ENCODE measurements around the gene CACNG5. TPM values are rescaled to one million over a fixed set of nuclear protein-coding genes. Genes with fewer than 3 reads are reported as not detected.
"Not testable (repeated sequence)": the region's sequence is repeated elsewhere in the genome, so short reads cannot be mapped to it uniquely, and the experiment has no call there.

CACNG5 gene
- total RNA-seq, 1 donor from 2014 or later: not detected

DNA sequence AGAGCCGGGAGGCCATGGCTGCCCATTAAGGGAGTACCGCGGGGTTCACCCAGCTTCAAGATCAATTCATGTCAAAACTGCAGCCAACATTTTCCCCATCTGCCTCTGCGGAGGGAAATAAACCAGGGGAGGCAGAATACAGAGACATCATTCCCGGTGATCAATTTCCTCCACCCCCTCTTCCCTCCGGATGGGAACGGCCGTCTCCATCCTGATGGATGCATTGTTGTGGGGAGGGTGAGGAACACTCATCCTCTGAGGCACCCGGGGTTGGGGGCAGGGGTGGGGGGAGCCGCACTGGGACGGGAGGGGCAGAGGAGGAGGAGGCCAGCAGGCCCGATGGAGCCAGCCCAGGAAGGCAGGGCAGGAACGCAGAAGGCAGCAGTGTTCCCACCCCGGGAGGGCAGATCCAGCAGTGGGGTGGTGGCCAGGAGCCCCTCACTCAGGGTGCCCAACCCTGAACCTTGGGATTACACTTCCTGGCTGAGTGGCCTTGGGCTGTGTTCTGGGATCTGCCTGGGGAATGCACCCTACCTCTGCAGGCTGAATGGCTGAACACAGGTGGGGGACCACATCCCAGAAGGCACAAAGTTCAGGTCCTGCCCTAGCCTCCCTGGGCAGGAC lies 14.2 kb downstream of the CACNG5 start:
- no peak for DNase-seq (ENCODE audit: low read depth, low spot score)

DNA sequence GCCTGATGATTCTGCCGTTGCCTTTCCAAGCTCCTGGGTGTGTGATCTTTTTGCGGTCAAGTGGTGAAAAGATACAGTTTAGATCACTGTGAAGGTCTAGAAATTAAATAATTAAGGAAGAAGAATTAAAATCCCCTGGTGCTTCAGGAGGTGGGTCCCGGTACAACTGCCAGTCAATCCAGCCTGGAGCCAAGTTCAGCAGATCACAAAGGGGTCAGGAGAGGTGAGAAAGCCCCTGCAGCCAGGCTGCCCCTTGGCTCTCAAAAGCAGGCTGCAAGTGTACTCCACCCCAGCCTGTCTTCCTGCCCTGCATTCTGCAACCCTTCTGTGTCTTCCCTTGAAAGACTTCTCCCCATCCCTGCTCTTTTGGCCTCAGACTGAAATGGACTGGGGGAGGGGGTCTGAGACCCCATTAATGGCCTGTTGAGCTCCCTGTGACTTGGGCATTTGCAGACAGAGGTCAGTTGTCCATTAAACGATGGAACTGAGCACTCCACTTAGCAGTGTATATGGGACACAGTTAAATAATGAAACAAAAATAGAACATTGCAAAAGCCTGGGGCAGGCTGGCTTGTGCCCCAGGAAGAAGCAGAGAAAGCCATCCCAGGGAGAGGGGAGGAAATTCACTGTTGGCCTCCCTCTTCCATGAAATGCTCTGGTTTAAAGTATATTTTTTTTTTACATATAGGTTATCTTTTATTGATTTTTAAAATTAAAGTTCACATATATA lies 15.1 kb downstream of the CACNG5 start:
- no peak for DNase-seq (ENCODE audit: low read depth, low spot score)

DNA sequence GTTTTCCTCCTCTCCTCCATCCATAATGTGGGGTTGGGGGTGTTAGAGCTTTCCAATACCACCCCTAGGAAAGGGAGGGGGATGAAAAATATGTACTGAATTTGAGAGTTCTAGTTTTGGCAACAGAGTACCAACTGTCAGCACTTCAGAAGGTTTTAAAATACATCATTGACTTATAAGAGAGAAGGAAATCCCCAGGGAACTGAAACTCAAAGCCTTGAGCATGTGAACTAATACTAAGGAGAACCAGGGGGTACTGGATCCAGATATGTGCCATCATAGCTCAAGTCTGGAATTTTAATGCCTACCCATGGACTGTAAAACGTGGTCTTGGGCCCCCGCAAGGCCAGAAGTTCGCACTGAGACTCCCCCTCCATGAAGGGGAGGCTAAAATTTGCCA lies 15.8 kb downstream of the CACNG5 start:
- DNase-seq (ENCODE audit: low read depth, low spot score): no peak

DNA sequence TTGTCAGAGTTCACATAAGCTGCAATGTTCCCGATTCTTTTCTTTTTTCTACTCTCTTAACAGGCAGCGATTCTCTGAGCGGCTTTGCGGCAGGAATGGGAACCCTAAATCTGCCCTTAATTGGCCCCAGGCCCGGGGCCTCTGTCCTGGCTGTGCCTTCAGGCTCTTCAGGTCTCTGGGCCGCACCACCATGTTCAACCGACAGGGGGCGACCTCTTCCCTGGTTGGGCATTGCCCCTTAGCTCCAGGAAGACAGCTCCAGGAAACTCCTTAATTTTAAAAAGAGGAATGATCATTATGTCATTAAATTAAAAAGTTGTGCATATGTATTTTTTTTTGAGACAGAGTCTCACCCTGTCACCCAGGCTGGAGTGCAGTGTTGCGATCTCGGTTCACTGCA lies 20.3 kb downstream of the CACNG5 start:
- DNase-seq (ENCODE audit: low read depth, low spot score): no peak

DNA sequence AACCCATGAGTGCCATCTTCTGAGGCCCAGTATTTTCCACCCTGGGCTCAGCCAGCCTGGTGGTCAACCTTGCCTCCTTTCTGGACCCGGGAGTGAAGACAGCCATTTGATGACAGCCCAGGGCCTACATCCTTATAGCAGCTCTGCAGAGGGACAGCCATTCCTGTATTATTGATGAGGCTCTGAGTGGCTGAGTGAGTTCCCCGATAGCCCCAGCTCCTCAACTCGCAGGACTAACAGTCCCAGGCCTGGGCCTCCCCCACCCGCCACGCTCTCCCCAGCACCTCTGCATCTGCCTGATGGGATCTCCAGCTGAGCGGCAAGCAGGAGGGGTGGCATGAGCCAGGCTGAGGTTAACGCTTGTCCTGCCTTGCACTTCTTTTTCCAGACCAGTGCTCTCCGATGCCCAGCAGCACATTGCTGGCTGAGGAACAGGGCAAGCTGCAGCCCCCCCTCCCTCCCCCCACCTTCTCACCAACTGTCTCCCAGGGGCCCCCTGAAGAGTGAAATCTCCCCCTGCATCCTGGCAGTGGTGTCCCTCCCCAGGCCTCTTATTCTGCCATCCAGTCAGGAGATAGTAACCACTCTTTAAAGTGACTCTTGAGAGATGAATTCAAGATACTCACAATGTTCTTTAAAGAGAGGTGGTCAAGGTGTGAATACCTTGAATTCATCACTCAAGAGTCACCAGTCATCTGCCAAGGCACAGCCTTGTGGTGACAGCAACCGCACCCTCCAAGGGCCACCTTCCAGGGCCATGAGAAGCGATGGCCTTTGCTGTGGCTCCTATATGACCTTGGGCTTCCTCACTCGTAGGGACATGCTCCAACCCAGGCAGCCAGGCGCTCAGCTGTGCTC lies 23.5 kb downstream of the CACNG5 start:
- DNase-seq (ENCODE audit: low read depth, low spot score): no peak

DNA sequence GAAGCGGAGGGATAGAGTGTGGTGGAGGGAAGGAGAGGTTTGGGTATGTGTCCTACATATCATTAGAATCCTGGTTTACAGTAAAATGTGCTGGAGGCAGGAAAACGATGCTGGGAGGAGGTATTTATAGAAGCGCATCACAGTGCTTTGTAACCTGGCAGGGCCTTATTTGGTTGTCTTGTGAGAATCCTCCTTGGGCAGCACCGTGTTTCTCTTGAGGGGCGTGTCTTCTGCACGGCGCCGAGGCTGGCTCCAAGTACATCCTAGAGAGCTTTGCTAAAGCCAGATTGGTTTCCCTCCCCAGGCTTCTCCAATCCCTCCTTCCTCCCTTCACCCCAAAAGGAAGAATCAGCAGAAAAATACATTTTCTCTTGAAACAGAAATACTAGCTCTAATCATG lies 24.4 kb downstream of the CACNG5 start:
- no peak for DNase-seq (ENCODE audit: low read depth, low spot score)

DNA sequence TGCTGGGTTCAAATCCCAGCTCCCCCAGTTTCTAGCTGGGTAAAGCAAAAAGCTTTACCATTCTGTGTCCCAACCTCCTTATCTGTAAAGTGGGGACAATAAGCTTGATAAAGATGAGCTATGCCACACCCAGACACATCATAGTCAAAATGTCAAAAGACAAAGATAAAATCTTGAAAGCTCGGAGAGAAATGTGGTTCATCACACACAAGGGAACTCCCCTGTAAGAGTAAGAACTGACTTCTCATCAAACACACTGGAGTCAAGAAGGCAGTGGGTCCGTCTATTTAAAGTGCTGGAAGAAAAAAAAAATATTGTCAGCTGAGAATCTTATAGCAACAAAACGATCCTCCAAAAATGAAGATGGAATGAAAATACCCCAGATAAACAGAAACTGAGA lies 25.3 kb downstream of the CACNG5 start:
- no peak for DNase-seq (ENCODE audit: low read depth, low spot score)

DNA sequence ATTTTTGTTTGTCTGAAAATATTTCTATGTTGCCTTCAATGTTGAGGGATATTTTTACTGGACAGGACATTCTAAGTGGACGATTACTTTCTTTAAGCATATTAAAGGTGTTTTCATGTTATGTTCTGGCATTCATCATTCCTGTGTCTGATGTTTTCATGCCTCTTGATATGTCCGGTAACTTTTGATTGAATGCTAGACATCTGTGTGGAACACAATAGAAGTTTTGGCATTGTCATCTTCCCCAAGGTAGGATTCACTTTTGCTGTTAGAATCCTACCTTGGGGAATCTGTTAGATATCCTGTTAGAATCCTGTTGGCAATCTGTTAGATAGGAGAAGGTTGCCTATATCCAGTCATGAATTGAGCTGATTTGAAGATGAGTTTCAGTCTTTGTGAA lies 28.9 kb downstream of the CACNG5 start:
- no peak for DNase-seq (ENCODE audit: low read depth, low spot score)

DNA sequence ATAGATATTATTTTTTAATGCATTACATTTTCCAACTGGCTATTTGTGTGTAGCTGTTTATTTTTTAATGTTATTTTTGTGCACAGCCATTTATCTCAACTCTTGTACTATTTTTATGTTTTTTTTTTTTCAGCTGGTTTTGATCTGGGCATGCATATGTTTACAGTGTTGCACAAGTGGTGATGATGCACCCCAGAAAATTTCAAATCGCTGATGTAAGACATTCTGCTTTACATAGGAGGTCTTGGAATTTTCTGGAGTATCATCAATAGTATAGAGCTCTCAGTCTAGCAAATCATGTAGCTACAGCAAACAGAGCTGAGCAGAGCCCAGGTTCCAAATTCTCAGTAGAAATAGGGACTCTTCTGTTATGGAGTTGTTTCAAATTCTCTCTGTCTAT lies 30.2 kb downstream of the CACNG5 start:
- DNase-seq (ENCODE audit: low read depth, low spot score): no peak

DNA sequence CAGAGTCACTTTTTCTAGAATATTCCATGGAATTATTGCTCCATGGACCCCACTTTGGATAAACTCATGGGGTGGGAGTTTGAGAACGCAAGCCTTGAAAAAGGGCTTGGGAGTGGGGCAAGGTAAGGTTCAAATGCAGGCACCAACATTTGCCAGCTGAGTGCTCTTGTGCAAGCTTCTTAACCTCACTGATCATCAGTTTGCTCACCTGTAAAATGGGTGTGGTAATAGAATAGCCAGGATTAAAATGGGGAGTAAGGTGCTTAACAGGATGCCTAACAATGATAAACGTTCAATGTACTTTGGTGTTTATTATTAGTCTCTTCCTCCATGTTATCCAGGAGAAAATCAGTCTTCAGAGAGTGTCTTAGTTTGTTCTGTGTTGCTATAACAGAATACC lies 39.0 kb downstream of the CACNG5 start:
- no peak for DNase-seq (ENCODE audit: low read depth, low spot score)

DNA sequence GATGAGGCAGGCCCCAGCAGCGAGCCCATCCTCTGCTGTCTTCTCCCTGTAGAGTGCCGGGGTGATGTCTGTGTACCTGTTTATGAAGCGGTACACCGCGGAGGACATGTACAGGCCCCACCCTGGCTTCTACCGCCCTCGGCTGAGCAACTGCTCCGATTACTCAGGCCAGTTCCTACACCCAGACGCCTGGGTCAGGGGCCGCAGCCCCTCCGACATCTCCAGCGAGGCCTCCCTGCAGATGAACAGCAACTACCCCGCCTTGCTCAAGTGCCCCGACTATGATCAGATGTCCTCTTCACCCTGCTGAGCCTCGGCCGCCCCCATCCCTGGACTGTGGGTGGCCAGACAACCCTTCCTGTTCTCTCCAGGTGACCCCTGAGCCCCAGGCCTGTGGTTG lies 50.0 kb downstream of the CACNG5 start:
- DNase-seq (ENCODE audit: low read depth, low spot score): no peak

DNA sequence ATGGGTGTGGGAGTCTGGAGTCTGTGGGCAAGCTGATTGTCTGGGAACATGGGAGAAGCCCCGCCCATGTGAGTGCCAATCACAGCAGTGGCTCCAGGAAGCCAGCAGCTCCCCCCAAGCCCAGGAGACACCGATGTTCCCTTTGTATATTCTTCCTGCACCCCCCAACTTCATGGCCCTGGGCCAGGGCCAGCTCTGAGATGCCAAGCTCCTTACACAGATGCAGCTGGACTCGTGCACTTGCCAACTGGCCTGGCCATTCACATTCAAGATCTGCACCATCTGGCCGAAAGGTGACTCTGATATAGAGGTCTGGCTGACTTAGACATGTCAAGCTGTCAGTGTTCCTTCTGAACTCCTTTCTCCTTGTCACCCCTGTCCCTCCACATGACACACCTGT lies 50.5 kb downstream of the CACNG5 start:
- DNase-seq (ENCODE audit: low read depth, low spot score): no peak

DNA sequence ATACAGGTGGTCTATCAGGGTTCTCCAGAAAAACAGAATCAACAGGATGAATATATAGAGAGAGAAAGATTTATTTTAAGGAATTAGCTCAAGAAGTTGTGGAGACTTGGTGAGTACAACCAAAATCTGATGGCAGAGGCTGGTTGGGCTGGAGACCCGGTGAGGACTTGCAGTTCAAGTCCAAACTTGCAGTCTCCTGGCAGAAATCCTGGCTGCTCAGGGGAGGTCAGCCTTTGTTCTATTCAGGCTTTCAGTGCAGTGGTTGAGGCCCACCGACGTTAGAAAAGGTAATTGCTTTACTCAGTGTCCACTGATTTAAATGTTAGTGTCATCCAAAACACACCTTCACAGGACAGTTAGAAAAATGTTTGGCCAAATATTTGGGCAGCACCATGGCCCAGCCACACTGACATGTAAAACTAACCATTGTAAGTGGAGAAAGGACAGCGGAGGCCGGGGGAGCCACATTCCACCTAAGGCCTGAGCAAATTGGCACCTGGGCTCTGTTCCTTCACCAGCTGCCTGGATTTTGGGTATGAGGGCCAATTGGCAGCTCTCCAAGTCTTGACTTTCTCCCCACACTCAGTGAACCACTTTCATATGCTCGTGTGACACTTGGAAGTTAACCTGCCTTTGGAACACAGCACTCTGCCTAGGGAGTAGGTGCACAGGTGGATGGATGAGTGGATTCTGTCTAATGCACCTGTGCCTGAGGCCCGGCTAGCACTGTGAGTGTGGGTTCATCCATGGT lies 54.7 kb downstream of the CACNG5 start:
- no peak for DNase-seq (ENCODE audit: low read depth, low spot score)

DNA sequence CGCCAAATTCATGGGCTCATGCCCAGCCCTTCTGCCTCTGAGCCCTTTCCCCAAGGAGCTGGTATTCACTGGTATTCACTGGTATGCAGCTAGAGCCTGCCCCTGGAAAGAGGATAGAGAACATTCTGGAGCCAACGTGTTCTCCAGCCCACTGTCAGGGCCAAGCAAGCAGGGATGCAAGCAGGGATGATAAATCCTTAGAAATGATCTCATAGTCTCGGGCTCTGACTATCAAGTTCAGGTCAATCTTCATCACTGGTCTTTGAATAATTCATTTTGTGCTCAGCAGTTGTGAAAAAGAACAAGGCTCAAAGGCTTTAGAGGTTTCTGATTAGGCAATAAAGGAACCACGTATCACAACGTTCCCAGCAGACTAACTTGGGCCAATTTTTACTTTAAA lies 57.3 kb downstream of the CACNG5 start:
- no peak for DNase-seq (ENCODE audit: low read depth, low spot score)

DNA sequence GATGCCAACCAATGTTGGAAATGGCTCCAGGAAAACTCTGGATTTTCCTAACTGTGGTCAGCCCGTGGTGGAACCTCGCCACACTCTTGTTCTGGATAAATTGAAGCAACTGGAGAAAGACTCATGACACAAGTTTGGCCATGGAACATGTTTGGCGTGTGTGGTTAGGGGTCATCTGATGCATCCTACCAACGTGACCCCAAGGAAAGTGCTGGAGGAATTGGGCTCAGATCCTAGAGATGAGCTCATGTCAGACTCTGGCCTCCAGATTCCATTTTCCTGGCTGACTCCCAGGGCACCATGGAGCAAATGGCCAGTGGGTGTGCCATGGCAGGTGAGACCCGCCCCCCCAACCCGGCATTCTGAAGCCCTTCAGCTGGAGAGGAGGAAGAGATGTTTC lies 58.5 kb downstream of the CACNG5 start:
- no peak for DNase-seq (ENCODE audit: low read depth, low spot score)

DNA sequence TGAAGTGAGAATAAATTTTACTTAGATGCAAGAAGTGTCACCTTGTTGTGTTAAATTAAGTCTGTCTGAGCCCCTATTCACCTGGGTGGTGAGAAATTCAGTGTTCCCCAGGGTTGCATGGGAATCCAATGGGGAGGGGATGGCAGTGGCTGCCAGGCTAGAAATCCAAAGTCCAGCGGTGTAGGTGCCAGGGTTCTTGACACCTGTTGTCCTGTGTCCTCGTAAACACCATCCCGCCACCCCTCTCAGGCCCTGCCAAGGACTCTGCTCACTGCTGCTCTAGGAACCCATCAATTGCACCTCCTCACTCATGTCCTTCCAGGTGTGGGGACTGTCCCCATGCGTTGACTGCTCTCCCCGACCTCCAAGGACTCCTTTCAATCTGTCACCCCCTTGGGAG lies 58.9 kb downstream of the CACNG5 start:
- no peak for DNase-seq (ENCODE audit: low read depth, low spot score)

DNA sequence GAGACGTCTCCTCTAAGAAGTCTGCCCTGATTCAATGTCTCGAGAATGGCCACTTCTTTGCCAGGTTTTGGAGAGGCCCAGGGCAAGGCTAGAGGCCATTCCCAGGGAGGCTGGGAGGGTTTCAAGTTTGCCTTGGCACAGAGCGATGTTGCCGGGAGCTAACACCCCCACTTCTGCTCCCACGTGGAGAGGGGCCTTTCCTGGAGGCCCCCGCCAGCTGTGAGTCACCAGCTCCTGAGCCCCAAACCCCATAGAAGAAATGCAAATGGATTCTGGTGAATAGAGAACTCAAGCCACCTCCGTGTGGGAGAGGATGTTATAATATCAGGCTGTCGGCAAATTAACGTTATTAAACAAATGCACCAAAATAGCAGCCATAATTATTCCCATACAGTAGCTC lies 62.2 kb downstream of the CACNG5 start:
- DNase-seq (ENCODE audit: low read depth, low spot score): no peak

DNA sequence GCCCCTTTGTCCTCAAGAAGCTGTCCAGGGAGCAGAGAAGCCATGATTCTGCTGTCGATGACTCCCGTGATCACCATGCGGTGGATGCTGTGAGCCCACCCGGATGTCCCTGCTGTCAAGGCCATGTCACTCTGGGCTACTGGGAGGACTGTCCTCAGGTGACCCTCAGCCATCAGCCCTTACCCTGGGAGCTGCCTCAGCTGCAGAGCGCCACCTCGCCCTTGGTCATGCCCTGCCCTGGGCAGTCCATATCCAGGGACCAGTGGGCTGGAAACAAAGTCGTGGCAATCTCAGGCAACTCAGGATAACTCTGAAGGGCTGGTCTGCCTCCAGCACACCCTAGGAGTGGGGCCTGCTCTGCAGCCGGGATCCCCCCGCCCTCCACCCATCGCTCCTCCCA lies 63.6 kb downstream of the CACNG5 start:
- DNase-seq (ENCODE audit: low read depth, low spot score): no peak

DNA sequence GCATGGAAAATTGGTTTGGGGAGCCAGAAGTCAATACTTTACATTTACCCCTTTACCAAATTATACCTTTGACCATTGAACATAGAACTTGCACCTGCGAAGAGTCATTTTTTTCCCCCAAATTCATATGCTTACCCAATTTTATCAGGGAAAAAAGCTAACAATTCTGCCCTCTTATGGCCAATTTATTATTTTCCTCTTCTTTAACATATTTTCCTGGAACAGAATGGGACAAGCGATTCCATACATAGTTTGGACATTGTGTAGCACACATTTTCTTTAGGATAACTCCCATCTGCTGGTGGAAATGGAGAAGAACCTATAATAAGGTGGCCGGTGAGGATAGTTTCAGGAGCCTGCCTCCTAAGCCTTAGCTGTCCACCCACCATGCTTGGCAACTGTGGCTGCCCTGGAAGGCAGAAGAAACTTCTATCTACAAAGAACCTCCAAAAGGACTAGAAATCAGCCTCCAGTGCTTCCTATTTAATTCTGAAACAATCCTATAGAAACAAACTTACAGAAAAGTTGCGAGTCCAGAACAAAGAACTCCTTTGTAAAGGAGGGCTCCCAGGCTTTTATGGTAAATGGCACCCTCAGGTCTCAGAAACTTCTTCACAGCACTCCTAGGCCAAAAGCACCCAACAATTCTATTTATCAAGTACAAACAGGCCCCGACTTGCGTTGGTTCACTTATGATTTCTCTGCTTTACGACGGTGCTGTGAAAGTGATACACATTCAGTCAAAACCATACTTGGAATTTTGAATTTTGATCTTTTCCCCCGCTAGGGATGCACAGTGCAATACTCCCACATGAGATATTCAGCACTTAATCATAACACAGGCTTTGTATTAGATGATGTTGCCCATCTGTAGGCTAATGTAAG lies 65.5 kb downstream of the CACNG5 start:
- DNase-seq (ENCODE audit: low read depth, low spot score): no peak

DNA sequence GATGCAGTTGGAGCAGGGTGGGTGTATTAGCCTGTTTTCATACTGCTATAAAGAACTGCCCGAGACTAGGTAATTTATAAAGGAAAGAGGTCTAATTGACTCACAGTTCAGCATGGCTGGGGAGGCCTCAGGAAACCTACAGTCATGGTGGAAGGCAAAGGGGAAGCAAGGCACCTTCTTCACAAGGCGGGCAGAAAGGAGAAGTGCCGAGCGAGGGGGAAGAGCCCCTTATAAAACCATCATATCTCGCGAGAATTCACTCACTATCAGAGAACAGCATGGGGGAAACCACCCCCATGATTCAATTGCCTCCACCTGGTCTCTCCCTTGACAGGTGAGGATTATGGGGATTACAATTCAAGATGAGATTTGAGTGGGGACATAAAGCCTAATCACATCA lies 68.4 kb downstream of the CACNG5 start:
- DNase-seq (ENCODE audit: low read depth, low spot score): not testable (repeated sequence)

DNA sequence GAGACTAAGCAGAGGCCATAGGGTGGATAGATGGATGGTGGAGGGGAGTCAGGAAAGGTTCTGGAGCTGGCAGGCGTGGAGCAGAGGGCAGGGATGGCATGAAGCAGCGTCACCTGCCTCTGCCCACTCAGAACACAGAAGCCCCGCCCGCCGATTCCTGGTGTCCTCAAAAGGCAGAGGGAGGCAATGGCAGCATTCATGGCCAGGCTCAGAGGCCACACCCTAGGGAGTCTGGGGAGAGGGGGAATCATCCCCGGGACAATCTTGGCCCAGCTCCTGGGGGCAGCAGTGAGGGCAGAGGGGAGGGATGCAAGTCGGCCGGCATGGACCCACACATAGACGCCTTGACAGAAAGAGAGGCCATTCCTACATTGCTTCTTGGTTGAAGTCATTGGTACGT lies 68.9 kb downstream of the CACNG5 start:
- no peak for DNase-seq (ENCODE audit: low read depth, low spot score)
